Measurements from ENCODE around the gene WFDC5. TPM values are rescaled to one million over a fixed set of nuclear protein-coding genes. Genes with fewer than 3 reads are reported as not detected.

The WFDC5 gene
- total RNA-seq, 1 experiment from 2014 or later: not detected

DNA sequence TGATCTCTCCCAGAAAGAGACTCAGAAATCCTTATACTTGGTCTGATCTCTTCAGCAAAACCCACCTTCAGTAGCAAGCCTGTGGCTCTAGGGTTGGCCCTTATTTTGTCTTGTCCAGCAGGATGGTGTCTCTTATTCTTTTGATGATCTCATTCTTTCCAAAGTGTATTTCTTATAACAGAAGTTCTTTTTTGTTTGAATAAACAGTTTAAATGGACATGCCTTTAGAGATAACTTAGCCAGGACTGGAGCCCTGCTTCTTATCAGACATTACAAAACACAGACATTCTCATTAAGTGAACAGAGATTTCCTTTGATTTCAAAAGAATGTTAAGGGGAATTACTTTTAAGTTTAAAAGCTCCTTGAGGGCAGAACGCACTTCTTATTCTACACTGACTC, 45.7 kb downstream of the WFDC5 start (continued):
- TF ChIP-seq, protein P1, sequence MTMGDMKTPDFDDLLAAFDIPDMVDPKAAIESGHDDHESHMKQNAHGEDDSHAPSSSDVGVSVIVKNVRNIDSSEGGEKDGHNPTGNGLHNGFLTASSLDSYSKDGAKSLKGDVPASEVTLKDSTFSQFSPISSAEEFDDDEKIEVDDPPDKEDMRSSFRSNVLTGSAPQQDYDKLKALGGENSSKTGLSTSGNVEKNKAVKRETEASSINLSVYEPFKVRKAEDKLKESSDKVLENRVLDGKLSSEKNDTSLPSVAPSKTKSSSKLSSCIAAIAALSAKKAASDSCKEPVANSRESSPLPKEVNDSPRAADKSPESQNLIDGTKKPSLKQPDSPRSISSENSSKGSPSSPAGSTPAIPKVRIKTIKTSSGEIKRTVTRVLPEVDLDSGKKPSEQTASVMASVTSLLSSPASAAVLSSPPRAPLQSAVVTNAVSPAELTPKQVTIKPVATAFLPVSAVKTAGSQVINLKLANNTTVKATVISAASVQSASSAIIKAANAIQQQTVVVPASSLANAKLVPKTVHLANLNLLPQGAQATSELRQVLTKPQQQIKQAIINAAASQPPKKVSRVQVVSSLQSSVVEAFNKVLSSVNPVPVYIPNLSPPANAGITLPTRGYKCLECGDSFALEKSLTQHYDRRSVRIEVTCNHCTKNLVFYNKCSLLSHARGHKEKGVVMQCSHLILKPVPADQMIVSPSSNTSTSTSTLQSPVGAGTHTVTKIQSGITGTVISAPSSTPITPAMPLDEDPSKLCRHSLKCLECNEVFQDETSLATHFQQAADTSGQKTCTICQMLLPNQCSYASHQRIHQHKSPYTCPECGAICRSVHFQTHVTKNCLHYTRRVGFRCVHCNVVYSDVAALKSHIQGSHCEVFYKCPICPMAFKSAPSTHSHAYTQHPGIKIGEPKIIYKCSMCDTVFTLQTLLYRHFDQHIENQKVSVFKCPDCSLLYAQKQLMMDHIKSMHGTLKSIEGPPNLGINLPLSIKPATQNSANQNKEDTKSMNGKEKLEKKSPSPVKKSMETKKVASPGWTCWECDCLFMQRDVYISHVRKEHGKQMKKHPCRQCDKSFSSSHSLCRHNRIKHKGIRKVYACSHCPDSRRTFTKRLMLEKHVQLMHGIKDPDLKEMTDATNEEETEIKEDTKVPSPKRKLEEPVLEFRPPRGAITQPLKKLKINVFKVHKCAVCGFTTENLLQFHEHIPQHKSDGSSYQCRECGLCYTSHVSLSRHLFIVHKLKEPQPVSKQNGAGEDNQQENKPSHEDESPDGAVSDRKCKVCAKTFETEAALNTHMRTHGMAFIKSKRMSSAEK (CRISPR knock-in tag; IDR thresholded peaks at IDR 0.05; ENCODE audit: borderline replicate concordance): no peak
- TF ChIP-seq, protein P2, sequence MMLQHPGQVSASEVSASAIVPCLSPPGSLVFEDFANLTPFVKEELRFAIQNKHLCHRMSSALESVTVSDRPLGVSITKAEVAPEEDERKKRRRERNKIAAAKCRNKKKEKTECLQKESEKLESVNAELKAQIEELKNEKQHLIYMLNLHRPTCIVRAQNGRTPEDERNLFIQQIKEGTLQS (CRISPR knock-in tag; conservative IDR thresholded peaks at IDR 0.05): no peak
- no peak for TF ChIP-seq PRDM15 (CRISPR knock-in tag; IDR thresholded peaks at IDR 0.05)
- no peak for TF ChIP-seq NFATC4 (CRISPR knock-in tag; IDR thresholded peaks at IDR 0.05)
- TF ChIP-seq SMAD4 (CRISPR knock-in tag; IDR thresholded peaks at IDR 0.05): no peak
- TF ChIP-seq USF1 (CRISPR knock-in tag; IDR thresholded peaks at IDR 0.05): no peak
- TF ChIP-seq, protein P3, sequence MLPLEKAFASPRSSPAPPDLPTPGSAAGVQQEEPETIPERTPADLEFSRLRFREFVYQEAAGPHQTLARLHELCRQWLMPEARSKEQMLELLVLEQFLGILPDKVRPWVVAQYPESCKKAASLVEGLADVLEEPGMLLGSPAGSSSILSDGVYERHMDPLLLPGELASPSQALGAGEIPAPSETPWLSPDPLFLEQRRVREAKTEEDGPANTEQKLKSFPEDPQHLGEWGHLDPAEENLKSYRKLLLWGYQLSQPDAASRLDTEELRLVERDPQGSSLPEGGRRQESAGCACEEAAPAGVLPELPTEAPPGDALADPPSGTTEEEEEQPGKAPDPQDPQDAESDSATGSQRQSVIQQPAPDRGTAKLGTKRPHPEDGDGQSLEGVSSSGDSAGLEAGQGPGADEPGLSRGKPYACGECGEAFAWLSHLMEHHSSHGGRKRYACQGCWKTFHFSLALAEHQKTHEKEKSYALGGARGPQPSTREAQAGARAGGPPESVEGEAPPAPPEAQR (CRISPR knock-in tag; IDR thresholded peaks at IDR 0.05): no peak
- no peak for TF ChIP-seq ZNF232 (CRISPR knock-in tag; IDR thresholded peaks at IDR 0.05)
- no peak for TF ChIP-seq ELF4 (CRISPR knock-in tag; IDR thresholded peaks at IDR 0.05; ENCODE audit: low read depth)
- TF ChIP-seq EMX1 (CRISPR knock-in tag; IDR thresholded peaks at IDR 0.05): no peak
- TF ChIP-seq TCF7 (CRISPR knock-in tag; IDR thresholded peaks at IDR 0.05; ENCODE audit: low read depth): no peak
- TF ChIP-seq NR2C2 (CRISPR knock-in tag; IDR thresholded peaks at IDR 0.05): no peak
- no peak for TF ChIP-seq ATF1 (CRISPR knock-in tag; IDR thresholded peaks at IDR 0.05)
- TF ChIP-seq, protein P4, sequence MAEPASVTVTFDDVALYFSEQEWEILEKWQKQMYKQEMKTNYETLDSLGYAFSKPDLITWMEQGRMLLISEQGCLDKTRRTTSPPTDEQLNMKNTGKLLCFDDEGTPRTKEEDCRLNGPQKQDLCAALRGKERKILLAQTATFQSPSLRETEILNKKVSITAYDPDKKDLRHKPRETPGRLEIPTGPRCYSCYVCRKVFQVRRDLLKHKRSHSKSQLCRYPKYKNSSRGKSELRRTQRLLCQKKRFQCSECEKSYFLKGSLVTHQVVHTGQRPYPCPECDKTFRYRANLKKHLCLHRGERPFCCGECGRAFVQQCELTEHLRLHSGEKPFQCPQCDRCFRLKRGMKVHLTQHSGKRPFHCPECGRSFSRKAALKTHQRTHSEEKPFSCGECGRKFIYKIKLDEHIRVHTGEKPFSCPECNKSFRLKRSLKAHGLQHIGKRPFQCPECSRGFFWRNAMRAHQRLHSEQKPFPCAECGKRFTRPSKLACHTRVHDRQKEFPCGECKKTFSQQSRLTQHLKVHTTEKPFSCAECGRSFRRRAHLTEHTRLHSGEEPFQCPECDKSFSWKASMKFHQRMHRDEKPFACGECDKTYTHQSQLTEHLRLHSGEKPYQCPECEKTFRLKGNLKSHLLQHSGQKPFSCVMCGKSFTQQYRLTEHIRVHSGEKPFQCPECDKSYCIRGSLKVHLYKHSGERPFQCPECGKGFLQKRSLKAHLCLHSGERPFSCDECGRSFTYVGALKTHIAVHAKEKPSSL (CRISPR knock-in tag; conservative IDR thresholded peaks at IDR 0.05): no peak
- no peak for TF ChIP-seq RORB (CRISPR knock-in tag; IDR thresholded peaks at IDR 0.05)
